Measurements from ENCODE around the gene SLC25A51.

SLC25A51 gene

GRCh38 chr9:37946041-37946440 lies 42.1 kb upstream of the SLC25A51 start (continued):
- no peak for TF ChIP-seq ZBTB1 (tag by site-specific recombination; IDR thresholded peaks at IDR 0.05)
- TF ChIP-seq ZNF366 (tag by site-specific recombination; conservative IDR thresholded peaks at IDR 0.05), result no peak
- TF ChIP-seq ZNF704 (tag by site-specific recombination; IDR thresholded peaks at IDR 0.05), result no peak
- TF ChIP-seq, protein P1, sequence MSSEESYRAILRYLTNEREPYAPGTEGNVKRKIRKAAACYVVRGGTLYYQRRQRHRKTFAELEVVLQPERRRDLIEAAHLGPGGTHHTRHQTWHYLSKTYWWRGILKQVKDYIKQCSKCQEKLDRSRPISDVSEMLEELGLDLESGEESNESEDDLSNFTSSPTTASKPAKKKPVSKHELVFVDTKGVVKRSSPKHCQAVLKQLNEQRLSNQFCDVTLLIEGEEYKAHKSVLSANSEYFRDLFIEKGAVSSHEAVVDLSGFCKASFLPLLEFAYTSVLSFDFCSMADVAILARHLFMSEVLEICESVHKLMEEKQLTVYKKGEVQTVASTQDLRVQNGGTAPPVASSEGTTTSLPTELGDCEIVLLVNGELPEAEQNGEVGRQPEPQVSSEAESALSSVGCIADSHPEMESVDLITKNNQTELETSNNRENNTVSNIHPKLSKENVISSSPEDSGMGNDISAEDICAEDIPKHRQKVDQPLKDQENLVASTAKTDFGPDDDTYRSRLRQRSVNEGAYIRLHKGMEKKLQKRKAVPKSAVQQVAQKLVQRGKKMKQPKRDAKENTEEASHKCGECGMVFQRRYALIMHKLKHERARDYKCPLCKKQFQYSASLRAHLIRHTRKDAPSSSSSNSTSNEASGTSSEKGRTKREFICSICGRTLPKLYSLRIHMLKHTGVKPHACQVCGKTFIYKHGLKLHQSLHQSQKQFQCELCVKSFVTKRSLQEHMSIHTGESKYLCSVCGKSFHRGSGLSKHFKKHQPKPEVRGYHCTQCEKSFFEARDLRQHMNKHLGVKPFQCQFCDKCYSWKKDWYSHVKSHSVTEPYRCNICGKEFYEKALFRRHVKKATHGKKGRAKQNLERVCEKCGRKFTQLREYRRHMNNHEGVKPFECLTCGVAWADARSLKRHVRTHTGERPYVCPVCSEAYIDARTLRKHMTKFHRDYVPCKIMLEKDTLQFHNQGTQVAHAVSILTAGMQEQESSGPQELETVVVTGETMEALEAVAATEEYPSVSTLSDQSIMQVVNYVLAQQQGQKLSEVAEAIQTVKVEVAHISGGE (tag by site-specific recombination; conservative IDR thresholded peaks at IDR 0.05; ENCODE audit: low read depth), result no peak
- TF ChIP-seq ZNF596 (tag by site-specific recombination; IDR thresholded peaks at IDR 0.05), result no peak
- no peak for TF ChIP-seq ZNF138 (tag by site-specific recombination; IDR thresholded peaks at IDR 0.05; ENCODE audit: borderline replicate concordance)
- TF ChIP-seq, protein P2, sequence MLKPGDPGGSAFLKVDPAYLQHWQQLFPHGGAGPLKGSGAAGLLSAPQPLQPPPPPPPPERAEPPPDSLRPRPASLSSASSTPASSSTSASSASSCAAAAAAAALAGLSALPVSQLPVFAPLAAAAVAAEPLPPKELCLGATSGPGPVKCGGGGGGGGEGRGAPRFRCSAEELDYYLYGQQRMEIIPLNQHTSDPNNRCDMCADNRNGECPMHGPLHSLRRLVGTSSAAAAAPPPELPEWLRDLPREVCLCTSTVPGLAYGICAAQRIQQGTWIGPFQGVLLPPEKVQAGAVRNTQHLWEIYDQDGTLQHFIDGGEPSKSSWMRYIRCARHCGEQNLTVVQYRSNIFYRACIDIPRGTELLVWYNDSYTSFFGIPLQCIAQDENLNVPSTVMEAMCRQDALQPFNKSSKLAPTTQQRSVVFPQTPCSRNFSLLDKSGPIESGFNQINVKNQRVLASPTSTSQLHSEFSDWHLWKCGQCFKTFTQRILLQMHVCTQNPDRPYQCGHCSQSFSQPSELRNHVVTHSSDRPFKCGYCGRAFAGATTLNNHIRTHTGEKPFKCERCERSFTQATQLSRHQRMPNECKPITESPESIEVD (tag by site-specific recombination; IDR thresholded peaks at IDR 0.05), result no peak

- no peaks in the 10 kb centered on the region for H3K9me3 ChIP-seq (ENCODE audit: control insufficient read depth, insufficient read depth, low read depth, low read length)
- H3K4me3 ChIP-seq (ENCODE audit: low read depth, low read length), result no peak overlapping the region
- peaks cover 0 to 95% of the 10 kb centered on the region in 2 experiments; a peak in 2 of 3 replicates for H3K36me3 ChIP-seq (ENCODE audit: control insufficient read depth in 2 of 2, insufficient read depth in 1 of 2, low read length in 2 of 2)
- H3K27ac ChIP-seq (ENCODE audit: extremely low read depth, low read depth, low read length), result no peak overlapping the region
- ChIA-PET POLR2A (no interaction called here), CTCF (interaction anchor here (0.6 to 0.7 kb wide), 2 partner anchors 34 to 472 kb away, joined by 3 read pairs; no protein-coding TSS in a partner anchor)
- no peak for TF ChIP-seq ZNF10 (tag by site-specific recombination; IDR thresholded peaks at IDR 0.05)
- no peak for TF ChIP-seq ZNF148 (tag by site-specific recombination; IDR thresholded peaks at IDR 0.05; ENCODE audit: borderline replicate concordance)
- no peak for TF ChIP-seq ZNF624 (tag by site-specific recombination; IDR thresholded peaks at IDR 0.05)
- no peak for TF ChIP-seq SCRT1 (tag by site-specific recombination; IDR thresholded peaks at IDR 0.05; ENCODE audit: borderline replicate concordance)
- TF ChIP-seq ZNF354C (tag by site-specific recombination; IDR thresholded peaks at IDR 0.05; ENCODE audit: borderline replicate concordance, low read depth), result no peak
- TF ChIP-seq, protein P3, sequence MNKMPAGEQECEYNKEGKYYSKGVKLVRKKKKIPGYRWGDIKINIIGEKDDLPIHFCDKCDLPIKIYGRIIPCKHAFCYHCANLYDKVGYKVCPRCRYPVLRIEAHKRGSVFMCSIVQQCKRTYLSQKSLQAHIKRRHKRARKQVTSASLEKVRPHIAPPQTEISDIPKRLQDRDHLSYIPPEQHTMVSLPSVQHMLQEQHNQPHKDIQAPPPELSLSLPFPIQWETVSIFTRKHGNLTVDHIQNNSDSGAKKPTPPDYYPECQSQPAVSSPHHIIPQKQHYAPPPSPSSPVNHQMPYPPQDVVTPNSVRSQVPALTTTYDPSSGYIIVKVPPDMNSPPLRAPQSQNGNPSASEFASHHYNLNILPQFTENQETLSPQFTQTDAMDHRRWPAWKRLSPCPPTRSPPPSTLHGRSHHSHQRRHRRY (tag by site-specific recombination; IDR thresholded peaks at IDR 0.05), result no peak
- TF ChIP-seq ZNF510 (tag by site-specific recombination; IDR thresholded peaks at IDR 0.05; ENCODE audit: insufficient replicate concordance), result no peak
- TF ChIP-seq, protein P4, sequence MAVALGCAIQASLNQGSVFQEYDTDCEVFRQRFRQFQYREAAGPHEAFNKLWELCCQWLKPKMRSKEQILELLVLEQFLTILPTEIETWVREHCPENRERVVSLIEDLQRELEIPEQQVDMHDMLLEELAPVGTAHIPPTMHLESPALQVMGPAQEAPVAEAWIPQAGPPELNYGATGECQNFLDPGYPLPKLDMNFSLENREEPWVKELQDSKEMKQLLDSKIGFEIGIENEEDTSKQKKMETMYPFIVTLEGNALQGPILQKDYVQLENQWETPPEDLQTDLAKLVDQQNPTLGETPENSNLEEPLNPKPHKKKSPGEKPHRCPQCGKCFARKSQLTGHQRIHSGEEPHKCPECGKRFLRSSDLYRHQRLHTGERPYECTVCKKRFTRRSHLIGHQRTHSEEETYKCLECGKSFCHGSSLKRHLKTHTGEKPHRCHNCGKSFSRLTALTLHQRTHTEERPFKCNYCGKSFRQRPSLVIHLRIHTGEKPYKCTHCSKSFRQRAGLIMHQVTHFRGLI (tag by site-specific recombination; IDR thresholded peaks at IDR 0.05), result no peak
- TF ChIP-seq ZNF548 (tag by site-specific recombination; IDR thresholded peaks at IDR 0.05), result no peak
- no peaks in the 10 kb centered on the region for H3K4me1 ChIP-seq (ENCODE audit: control insufficient read depth, insufficient read depth, low read length)
Measured at GRCh38 chr9:37944671-37945481, 40.9 kb upstream of the SLC25A51 start.
